ENCODE results near the gene SMPD2. TPM values are rescaled to one million over a fixed set of nuclear protein-coding genes. Genes with fewer than 3 reads are reported as not detected.

The SMPD2 gene
- total and polyA plus RNA-seq, 2 of the 4 experiments (the other 2 are of a cell fraction) = 7.7 to 9.0 TPM

- H3K4me3 ChIP-seq (ENCODE audit: insufficient read depth, low read depth, low read length) = no peak overlapping the region
- no peak overlapping the region for H3K9ac ChIP-seq (ENCODE audit: low read depth, low read length)
- peaks cover 60% of the 10 kb centered on the region for H3K36me3 ChIP-seq (ENCODE audit: control insufficient read depth, insufficient read depth, low read length)
- H4K8ac ChIP-seq (ENCODE audit: low read depth in 2 of 2, low read length in 2 of 2) = no peak overlapping the region
- intact Hi-C loops (cut with micrococcal nuclease) (no loop called here), dilution Hi-C loops (cut with HindIII; ENCODE audit: low sequenced_read_pairs, unreplicated experiment) (no loop called here), in situ Hi-C loops (cut with MboI; ENCODE audit: low sequenced_read_pairs) (no loop called here)
- H2AK5ac ChIP-seq (ENCODE audit: low read depth, low read length) = no peak overlapping the region
- no peak overlapping the region for H4K91ac ChIP-seq (ENCODE audit: insufficient read depth, low read depth, low read length)
- no peak overlapping the region for H2BK20ac ChIP-seq (ENCODE audit: low read depth, low read length)
- no peak overlapping the region for H3K14ac ChIP-seq (replicated peaks; ENCODE audit: low read depth, low read length)
- no peak overlapping the region for H2BK15ac ChIP-seq (ENCODE audit: low read depth, low read length)
- H2BK5ac ChIP-seq (ENCODE audit: low read depth, low read length, poor library complexity, severe bottlenecking) = no peak overlapping the region
- WGBS, 2 experiments (ENCODE audit: extremely low coverage in 2 of 2, insufficient read length in 1 of 2) = 95% methylated on average over 11 of the region's 16 CpGs; no CpG with 5 or more reads in 1 of the 2 experiments
- H3K9me3 ChIP-seq (ENCODE audit: control insufficient read depth, insufficient read depth, low read length) = no peaks in the 10 kb centered on the region
- ChIA-PET POLR2A (ENCODE audit: unreplicated experiment) (no interaction called here), CTCF (no interaction called here)
- H3K27ac ChIP-seq (ENCODE audit: insufficient read depth, low read length) = no peak overlapping the region
- no peak overlapping the region for H2BK120ac ChIP-seq (ENCODE audit: low read depth, low read length)
- peaks cover 4% of the 10 kb centered on the region; the same call in 1 of the 2 replicates for H3K4me1 ChIP-seq (ENCODE audit: control insufficient read depth, insufficient read depth, low read length)
- H3K9me1 ChIP-seq (ENCODE audit: insufficient read depth, low read length) = peaks cover 19% of the 10 kb centered on the region
- no peak overlapping the region for H3K18ac ChIP-seq (ENCODE audit: low read depth, low read length)
- H4K20me1 ChIP-seq (ENCODE audit: insufficient read depth, low read length) = peaks cover 7% of the 10 kb centered on the region; the same call in 1 of the 2 replicates
- no peak for DNase-seq
- no peak overlapping the region for H2AK9ac ChIP-seq (replicated peaks; ENCODE audit: low read depth, low read length, poor library complexity)
- no peak overlapping the region for H2AFZ ChIP-seq (replicated peaks; ENCODE audit: low read length, poor library complexity)
- H3K56ac ChIP-seq (ENCODE audit: extremely low read depth, insufficient read depth, low read length) = no peak overlapping the region
- no peak overlapping the region for H4K5ac ChIP-seq (ENCODE audit: low read depth, low read length)
- ATAC-seq (ENCODE audit: low read depth) = no peak
- no peak overlapping the region for H3K4ac ChIP-seq (ENCODE audit: low read depth, low read length)
- peaks cover 13 to 44% of the 10 kb centered on the region in 2 experiments for H3K79me1 ChIP-seq (ENCODE audit: low read depth in 1 of 2, low read length in 2 of 2)
- no peak overlapping the region for H3K23ac ChIP-seq (ENCODE audit: low read depth, low read length)
- BruUV-seq (replicated peaks) = no TSS peak
- no peaks in the 10 kb centered on the region for H3K27me3 ChIP-seq (ENCODE audit: control insufficient read depth, insufficient read depth, low read length)
- no peak overlapping the region for H3K4me2 ChIP-seq (ENCODE audit: low read depth, low read length)
- TF ChIP-seq MXI1 (IDR thresholded peaks at IDR 0.05; ENCODE audit: borderline replicate concordance, low read depth, low read length) (no peak), MAFK (IDR thresholded peaks at IDR 0.05; ENCODE audit: low read depth, low read length) (no peak), CTCF (conservative IDR thresholded peaks at IDR 0.05; ENCODE audit: low read depth, low read length) (no peak), RCOR1 (IDR thresholded peaks at IDR 0.05; ENCODE audit: insufficient replicate concordance, low read length) (no peak), FOS (IDR thresholded peaks at IDR 0.05; ENCODE audit: low read depth, low read length) (no peak), USF2 (IDR thresholded peaks at IDR 0.05; ENCODE audit: low read depth, low read length) (no peak), MAZ (IDR thresholded peaks at IDR 0.05; ENCODE audit: borderline replicate concordance, low read depth, low read length) (no peak), NFE2L2 (IDR thresholded peaks at IDR 0.05; ENCODE audit: low read depth, low read length) (no peak), BHLHE40 (IDR thresholded peaks at IDR 0.05; ENCODE audit: low read depth, low read length) (no peak), RAD21 (IDR thresholded peaks at IDR 0.05; ENCODE audit: low read length) (no peak), RFX5 (IDR thresholded peaks at IDR 0.05; ENCODE audit: low read depth, low read length) (no peak), CEBPB (IDR thresholded peaks at IDR 0.05; ENCODE audit: low read depth, low read length) (no peak), POLR2A (IDR thresholded peaks at IDR 0.05; ENCODE audit: low read depth, low read length) (no peak), CHD1 (IDR thresholded peaks at IDR 0.05; ENCODE audit: low read depth, low read length) (no peak), ELK1 (IDR thresholded peaks at IDR 0.05; ENCODE audit: borderline replicate concordance, low read depth, low read length) (no peak)
Measured at GRCh38 chr6:109449795-109450673, 9.5 kb downstream of the SMPD2 start.

Data from IMR-90 (cell line).